ENCODE results near the gene EBF4.

EBF4 gene

GRCh38 chr20:2804852-2805688 is 112.5 kb downstream of the EBF4 start:
- Histone ChIP-seq H3K27me3 (ENCODE audit: insufficient read depth, low read length, poor library complexity, severe bottlenecking) (peaks cover 1% of the 10 kb centered on the region), H3K9me2 (replicated peaks; ENCODE audit: low read depth, low read length) (no peaks in the 10 kb centered on the region), H3K36me3 (ENCODE audit: insufficient read depth, low read length) (no peaks in the 10 kb centered on the region), H3K9ac (ENCODE audit: low read depth, low read length, poor library complexity, severe bottlenecking) (no peak overlapping the region), H3K4me3 (ENCODE audit: low read length, poor library complexity, severe bottlenecking) (no peak overlapping the region), H3K4me1 (ENCODE audit: insufficient read depth, low read length, poor library complexity, severe bottlenecking) (peaks cover 15% of the 10 kb centered on the region), H3F3A (ENCODE audit: low read depth) (peaks cover 9% of the 10 kb centered on the region; the same call in 1 of the 2 replicates), H2AFZ (ENCODE audit: low read length) (no peak overlapping the region), H4K20me1 (ENCODE audit: insufficient read depth, low read length, poor library complexity, severe bottlenecking) (no peaks in the 10 kb centered on the region), H3K4me2 (ENCODE audit: low read depth, low read length, poor library complexity, severe bottlenecking) (no peak overlapping the region), H3K79me2 (ENCODE audit: insufficient read depth, low read length) (peaks cover 2% of the 10 kb centered on the region; the same call in 1 of the 2 replicates), H3K9me3 (ENCODE audit: insufficient read depth, low read depth, low read length) (no peaks in the 10 kb centered on the region)
- TF ChIP-seq EZH2phosphoT487 (IDR thresholded peaks at IDR 0.05; ENCODE audit: borderline replicate concordance) = no peak
- TF ChIP-seq, protein P1, sequence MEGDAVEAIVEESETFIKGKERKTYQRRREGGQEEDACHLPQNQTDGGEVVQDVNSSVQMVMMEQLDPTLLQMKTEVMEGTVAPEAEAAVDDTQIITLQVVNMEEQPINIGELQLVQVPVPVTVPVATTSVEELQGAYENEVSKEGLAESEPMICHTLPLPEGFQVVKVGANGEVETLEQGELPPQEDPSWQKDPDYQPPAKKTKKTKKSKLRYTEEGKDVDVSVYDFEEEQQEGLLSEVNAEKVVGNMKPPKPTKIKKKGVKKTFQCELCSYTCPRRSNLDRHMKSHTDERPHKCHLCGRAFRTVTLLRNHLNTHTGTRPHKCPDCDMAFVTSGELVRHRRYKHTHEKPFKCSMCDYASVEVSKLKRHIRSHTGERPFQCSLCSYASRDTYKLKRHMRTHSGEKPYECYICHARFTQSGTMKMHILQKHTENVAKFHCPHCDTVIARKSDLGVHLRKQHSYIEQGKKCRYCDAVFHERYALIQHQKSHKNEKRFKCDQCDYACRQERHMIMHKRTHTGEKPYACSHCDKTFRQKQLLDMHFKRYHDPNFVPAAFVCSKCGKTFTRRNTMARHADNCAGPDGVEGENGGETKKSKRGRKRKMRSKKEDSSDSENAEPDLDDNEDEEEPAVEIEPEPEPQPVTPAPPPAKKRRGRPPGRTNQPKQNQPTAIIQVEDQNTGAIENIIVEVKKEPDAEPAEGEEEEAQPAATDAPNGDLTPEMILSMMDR (conservative IDR thresholded peaks at IDR 0.05; ENCODE audit: low read length) = no peak

DNA sequence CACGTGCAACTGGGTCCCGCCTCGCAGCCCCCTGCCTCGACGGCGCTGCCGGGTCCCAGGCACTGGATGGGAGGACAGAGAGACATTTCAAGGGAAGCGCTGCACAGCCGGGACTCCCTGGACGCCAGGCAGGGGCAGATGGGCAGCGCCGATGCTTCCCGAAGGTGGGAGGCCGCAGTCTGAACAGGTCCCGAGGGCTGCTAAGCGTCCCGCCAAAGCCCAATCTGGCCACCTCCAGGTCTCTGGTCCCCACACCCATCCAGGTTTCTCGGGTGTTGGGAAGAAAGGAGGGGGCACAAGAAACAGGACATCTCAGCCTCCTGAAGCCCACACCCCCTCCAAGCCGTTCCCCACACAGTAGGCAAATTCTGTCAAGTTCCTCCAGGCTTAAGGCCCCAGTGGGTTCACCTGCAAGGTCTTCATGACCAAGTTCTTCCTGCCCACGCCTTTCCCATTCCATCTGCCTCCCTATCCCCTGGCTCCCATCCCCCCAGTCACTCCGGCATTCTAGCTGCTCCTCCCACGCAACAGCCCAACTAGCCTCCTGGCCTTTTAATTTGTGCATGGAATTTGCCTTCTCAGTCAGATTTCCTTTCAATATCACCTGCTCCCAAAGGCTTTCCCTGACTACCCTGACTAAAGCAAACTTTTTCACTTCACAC is 113.2 kb downstream of the EBF4 start:
- no peak overlapping the region for H3K4me3 ChIP-seq (ENCODE audit: low read length, poor library complexity, severe bottlenecking)
- H2AFZ ChIP-seq (ENCODE audit: low read length) = no peak overlapping the region
- H3F3A ChIP-seq (ENCODE audit: low read depth) = peaks cover 8% of the 10 kb centered on the region; the same call in 1 of the 2 replicates
- no peak overlapping the region for H3K4me2 ChIP-seq (ENCODE audit: low read depth, low read length, poor library complexity, severe bottlenecking)
- no peaks in the 10 kb centered on the region for H3K36me3 ChIP-seq (ENCODE audit: insufficient read depth, low read length)
- peaks cover 15% of the 10 kb centered on the region for H3K4me1 ChIP-seq (ENCODE audit: insufficient read depth, low read length, poor library complexity, severe bottlenecking)
- no peak overlapping the region for H3K9ac ChIP-seq (ENCODE audit: low read depth, low read length, poor library complexity, severe bottlenecking)
- H3K9me2 ChIP-seq (replicated peaks; ENCODE audit: low read depth, low read length) = no peaks in the 10 kb centered on the region
- no peaks in the 10 kb centered on the region for H3K27me3 ChIP-seq (ENCODE audit: insufficient read depth, low read length, poor library complexity, severe bottlenecking)
- no peaks in the 10 kb centered on the region for H3K9me3 ChIP-seq (ENCODE audit: insufficient read depth, low read depth, low read length)
- no peaks in the 10 kb centered on the region for H4K20me1 ChIP-seq (ENCODE audit: insufficient read depth, low read length, poor library complexity, severe bottlenecking)
- no peaks in the 10 kb centered on the region for H3K79me2 ChIP-seq (ENCODE audit: insufficient read depth, low read length)
- TF ChIP-seq, protein P1 (conservative IDR thresholded peaks at IDR 0.05; ENCODE audit: low read length) = no peak
- no peak for TF ChIP-seq EZH2phosphoT487 (IDR thresholded peaks at IDR 0.05; ENCODE audit: borderline replicate concordance)

GRCh38 chr20:2806351-2806701 is 113.7 kb downstream of the EBF4 start:
- no peak overlapping the region for H3K4me2 ChIP-seq (ENCODE audit: low read depth, low read length, poor library complexity, severe bottlenecking)
- no peaks in the 10 kb centered on the region for H3K27me3 ChIP-seq (ENCODE audit: insufficient read depth, low read length, poor library complexity, severe bottlenecking)
- H3K79me2 ChIP-seq (ENCODE audit: insufficient read depth, low read length) = no peaks in the 10 kb centered on the region

More at GRCh38 chr20:2806351-2806701, 113.7 kb downstream of the EBF4 start:
- no peaks in the 10 kb centered on the region for H3K36me3 ChIP-seq (ENCODE audit: insufficient read depth, low read length)
- H3K4me1 ChIP-seq (ENCODE audit: insufficient read depth, low read length, poor library complexity, severe bottlenecking) = peaks cover 13% of the 10 kb centered on the region
- no peaks in the 10 kb centered on the region for H3K9me3 ChIP-seq (ENCODE audit: insufficient read depth, low read depth, low read length)
- H3K4me3 ChIP-seq (ENCODE audit: low read length, poor library complexity, severe bottlenecking) = no peak overlapping the region
- no peaks in the 10 kb centered on the region for H3K9me2 ChIP-seq (replicated peaks; ENCODE audit: low read depth, low read length)
- no peak overlapping the region for H2AFZ ChIP-seq (ENCODE audit: low read length)
- no peak overlapping the region for H3K9ac ChIP-seq (ENCODE audit: low read depth, low read length, poor library complexity, severe bottlenecking)
- H3F3A ChIP-seq (ENCODE audit: low read depth) = peaks cover 3% of the 10 kb centered on the region; the same call in 1 of the 2 replicates
- H4K20me1 ChIP-seq (ENCODE audit: insufficient read depth, low read length, poor library complexity, severe bottlenecking) = no peaks in the 10 kb centered on the region
- TF ChIP-seq EZH2phosphoT487 (IDR thresholded peaks at IDR 0.05; ENCODE audit: borderline replicate concordance) = no peak
- TF ChIP-seq, protein P1 (conservative IDR thresholded peaks at IDR 0.05; ENCODE audit: low read length) = no peak

All from Loucy (cell line).